Measurements from ENCODE around the gene LRRC14B. TPM values are rescaled to one million over a fixed set of nuclear protein-coding genes. Genes with fewer than 3 reads are reported as not detected.
"Not testable (repeated sequence)": the region's sequence is repeated elsewhere in the genome, so short reads cannot be mapped to it uniquely, and the experiment has no call there.

Gene LRRC14B
- total RNA-seq, 1 donor from 2014 or later, result not detected

DNA sequence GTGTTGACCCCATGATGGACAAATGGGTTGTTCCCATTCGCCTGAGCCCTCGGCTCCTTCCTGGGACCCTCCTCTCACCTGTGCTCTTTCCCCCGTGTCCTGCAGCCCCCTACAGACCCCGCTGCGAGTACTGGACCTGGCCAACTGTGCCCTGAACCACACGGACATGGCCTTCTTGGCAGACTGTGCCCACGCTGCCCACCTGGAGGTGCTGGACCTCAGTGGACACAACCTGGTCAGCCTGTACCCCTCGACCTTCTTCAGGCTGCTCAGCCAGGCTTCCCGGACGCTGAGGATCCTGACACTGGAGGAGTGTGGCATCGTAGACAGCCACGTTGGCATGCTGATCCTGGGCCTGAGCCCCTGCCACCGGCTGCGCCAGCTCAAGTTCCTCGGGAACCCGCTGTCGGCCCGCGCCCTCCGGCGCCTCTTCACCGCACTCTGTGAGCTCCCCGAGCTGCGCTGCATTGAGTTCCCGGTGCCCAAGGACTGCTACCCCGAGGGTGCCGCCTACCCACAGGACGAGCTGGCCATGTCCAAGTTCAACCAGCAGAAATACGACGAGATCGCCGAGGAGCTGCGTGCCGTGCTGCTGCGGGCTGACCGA, 3.4 kb downstream of the LRRC14B start:
- Mint-ChIP-seq H3K27ac (no peak overlapping the region), H3K4me1 (peaks cover 16% of the 10 kb centered on the region), H3K4me3 (no peak overlapping the region), H3K9me3 (no peaks in the 10 kb centered on the region), H3K27me3 (ENCODE audit: insufficient read depth, low read depth) (peaks cover 5% of the 10 kb centered on the region), H3K36me3 (no peaks in the 10 kb centered on the region)
- no peaks in the 10 kb centered on the region for H3K36me3 ChIP-seq
- H3K9ac ChIP-seq, result no peak overlapping the region
- H4K20me1 ChIP-seq (ENCODE audit: low read depth), result peaks cover 5% of the 10 kb centered on the region
- TF ChIP-seq EZH2phosphoT487 (IDR thresholded peaks at IDR 0.05) (no peak), EZH2 (IDR thresholded peaks at IDR 0.05) (no peak)
- TF ChIP-seq, protein P1, sequence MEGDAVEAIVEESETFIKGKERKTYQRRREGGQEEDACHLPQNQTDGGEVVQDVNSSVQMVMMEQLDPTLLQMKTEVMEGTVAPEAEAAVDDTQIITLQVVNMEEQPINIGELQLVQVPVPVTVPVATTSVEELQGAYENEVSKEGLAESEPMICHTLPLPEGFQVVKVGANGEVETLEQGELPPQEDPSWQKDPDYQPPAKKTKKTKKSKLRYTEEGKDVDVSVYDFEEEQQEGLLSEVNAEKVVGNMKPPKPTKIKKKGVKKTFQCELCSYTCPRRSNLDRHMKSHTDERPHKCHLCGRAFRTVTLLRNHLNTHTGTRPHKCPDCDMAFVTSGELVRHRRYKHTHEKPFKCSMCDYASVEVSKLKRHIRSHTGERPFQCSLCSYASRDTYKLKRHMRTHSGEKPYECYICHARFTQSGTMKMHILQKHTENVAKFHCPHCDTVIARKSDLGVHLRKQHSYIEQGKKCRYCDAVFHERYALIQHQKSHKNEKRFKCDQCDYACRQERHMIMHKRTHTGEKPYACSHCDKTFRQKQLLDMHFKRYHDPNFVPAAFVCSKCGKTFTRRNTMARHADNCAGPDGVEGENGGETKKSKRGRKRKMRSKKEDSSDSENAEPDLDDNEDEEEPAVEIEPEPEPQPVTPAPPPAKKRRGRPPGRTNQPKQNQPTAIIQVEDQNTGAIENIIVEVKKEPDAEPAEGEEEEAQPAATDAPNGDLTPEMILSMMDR (IDR thresholded peaks at IDR 0.05), result no peak
- H2AFZ ChIP-seq (replicated peaks), result no peak overlapping the region
- no peak overlapping the region for H3K4me2 ChIP-seq
- no peaks in the 10 kb centered on the region for H3F3A ChIP-seq (ENCODE audit: low read depth)
- H3K79me2 ChIP-seq (ENCODE audit: low read depth), result no peaks in the 10 kb centered on the region
- H3K4me3 ChIP-seq, result no peak overlapping the region
- no peaks in the 10 kb centered on the region for H3K4me1 ChIP-seq
- no peak overlapping the region for H3K27ac ChIP-seq
- no peaks in the 10 kb centered on the region for H3K27me3 ChIP-seq
- DNase-seq (ENCODE audit: low spot score), result no peak
- H3K9me3 ChIP-seq (ENCODE audit: low read depth), result no peaks in the 10 kb centered on the region

DNA sequence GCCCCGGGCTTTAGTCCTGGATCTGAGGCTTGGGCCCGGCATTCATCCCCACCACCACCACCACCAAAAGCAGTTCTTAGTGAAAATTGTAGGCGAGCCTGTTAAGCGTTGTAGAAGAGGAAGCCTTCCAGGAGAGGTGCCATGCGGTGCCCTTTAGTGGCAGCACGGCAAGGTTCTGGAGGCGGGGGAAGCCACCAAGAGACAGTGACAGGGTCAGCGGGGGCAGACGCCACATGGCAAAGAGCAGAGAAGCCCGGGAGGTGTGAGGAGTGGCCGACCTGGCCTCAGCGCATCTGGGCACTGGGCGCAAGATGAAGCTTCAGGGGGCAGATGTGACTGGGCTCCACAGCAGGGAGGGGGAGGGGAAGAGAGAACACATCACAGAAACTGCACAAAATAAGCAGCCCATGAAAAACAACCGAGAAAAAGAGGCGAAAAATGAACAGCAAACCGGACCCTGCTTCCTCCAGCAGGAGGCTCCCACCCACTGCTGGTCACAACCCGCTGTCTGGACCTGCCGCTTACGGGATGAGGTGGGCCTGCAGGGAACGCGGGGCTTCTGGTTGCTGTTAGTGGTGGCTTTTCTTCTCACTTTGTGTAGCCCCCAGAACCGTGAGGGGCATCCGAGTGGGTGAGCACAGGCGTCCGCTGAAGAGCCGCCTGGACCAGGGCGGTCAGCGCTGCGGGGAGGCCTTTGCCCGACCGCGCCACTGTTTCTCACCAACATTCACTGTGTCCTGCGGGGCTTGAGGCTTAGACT, 4.3 kb downstream of the LRRC14B start:
- peaks cover 17% of the 10 kb centered on the region for H3K4me1 Mint-ChIP-seq
- Histone ChIP-seq H3K4me2 (no peak overlapping the region), H2AFZ (replicated peaks) (no peak overlapping the region), H3K4me3 (no peak overlapping the region), H3F3A (ENCODE audit: low read depth) (no peaks in the 10 kb centered on the region), H3K9me3 (ENCODE audit: low read depth) (no peaks in the 10 kb centered on the region), H3K9ac (no peak overlapping the region), H3K36me3 (no peaks in the 10 kb centered on the region), H3K27ac (no peak overlapping the region), H4K20me1 (ENCODE audit: low read depth) (peaks cover 13% of the 10 kb centered on the region), H3K79me2 (ENCODE audit: low read depth) (no peaks in the 10 kb centered on the region), H3K4me1 (peaks cover 8% of the 10 kb centered on the region), H3K27me3 (no peaks in the 10 kb centered on the region)
- no peak overlapping the region for H3K27ac Mint-ChIP-seq
- DNase-seq (ENCODE audit: low spot score), result peak; percentile 22
- H3K4me3 Mint-ChIP-seq, result no peak overlapping the region
- H3K9me3 Mint-ChIP-seq, result no peaks in the 10 kb centered on the region
- peaks cover 2% of the 10 kb centered on the region for H3K27me3 Mint-ChIP-seq (ENCODE audit: insufficient read depth, low read depth)
- TF ChIP-seq EZH2 (IDR thresholded peaks at IDR 0.05) (no peak), EZH2phosphoT487 (IDR thresholded peaks at IDR 0.05) (no peak)
- TF ChIP-seq, protein P1 (IDR thresholded peaks at IDR 0.05), result peak; percentile 23
- H3K36me3 Mint-ChIP-seq, result no peaks in the 10 kb centered on the region

DNA sequence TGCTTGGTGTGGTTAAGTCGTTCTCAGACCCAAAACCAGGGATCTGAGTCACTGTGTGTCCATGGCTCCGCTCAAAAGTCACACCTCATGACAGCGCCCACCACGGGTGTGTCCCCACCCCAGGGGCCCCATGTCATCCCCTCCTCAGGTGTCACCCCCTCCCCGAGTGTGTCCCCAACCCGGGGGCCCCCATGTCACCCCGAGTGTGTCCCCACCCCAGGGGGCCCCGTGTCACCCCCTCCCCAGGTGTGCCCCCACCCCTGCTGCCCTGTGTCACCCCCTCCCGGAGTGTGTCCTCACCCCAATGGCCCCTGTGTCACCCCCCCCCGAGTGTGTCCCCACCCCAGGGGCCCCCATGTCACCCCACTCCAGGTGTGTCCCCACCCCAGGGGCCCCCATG, 5.1 kb downstream of the LRRC14B start:
- no peaks in the 10 kb centered on the region for H3K36me3 ChIP-seq
- no peaks in the 10 kb centered on the region for H3K27me3 ChIP-seq
- peaks cover 21% of the 10 kb centered on the region for H4K20me1 ChIP-seq (ENCODE audit: low read depth)
- no peak overlapping the region for H3K4me3 ChIP-seq
- H3K9ac ChIP-seq, result no peak overlapping the region
- peaks cover 2% of the 10 kb centered on the region for H3F3A ChIP-seq (ENCODE audit: low read depth)
- no peaks in the 10 kb centered on the region for H3K27me3 Mint-ChIP-seq (ENCODE audit: insufficient read depth, low read depth)
- H3K27ac Mint-ChIP-seq, result no peak overlapping the region
- H3K36me3 Mint-ChIP-seq, result no peaks in the 10 kb centered on the region
- H3K4me3 Mint-ChIP-seq, result no peak overlapping the region
- H3K4me1 ChIP-seq, result peaks cover 12% of the 10 kb centered on the region
- H2AFZ ChIP-seq (replicated peaks), result no peak overlapping the region
- H3K27ac ChIP-seq, result no peak overlapping the region
- H3K4me2 ChIP-seq, result no peak overlapping the region
- H3K79me2 ChIP-seq (ENCODE audit: low read depth), result peaks cover 5% of the 10 kb centered on the region
- TF ChIP-seq EZH2phosphoT487 (IDR thresholded peaks at IDR 0.05) (no peak), EZH2 (IDR thresholded peaks at IDR 0.05) (no peak)
- TF ChIP-seq, protein P1 (IDR thresholded peaks at IDR 0.05), result no peak
- H3K4me1 Mint-ChIP-seq, result peaks cover 21% of the 10 kb centered on the region
- H3K9me3 ChIP-seq (ENCODE audit: low read depth), result no peaks in the 10 kb centered on the region
- no peaks in the 10 kb centered on the region for H3K9me3 Mint-ChIP-seq
- DNase-seq (ENCODE audit: low spot score), result no peak

DNA sequence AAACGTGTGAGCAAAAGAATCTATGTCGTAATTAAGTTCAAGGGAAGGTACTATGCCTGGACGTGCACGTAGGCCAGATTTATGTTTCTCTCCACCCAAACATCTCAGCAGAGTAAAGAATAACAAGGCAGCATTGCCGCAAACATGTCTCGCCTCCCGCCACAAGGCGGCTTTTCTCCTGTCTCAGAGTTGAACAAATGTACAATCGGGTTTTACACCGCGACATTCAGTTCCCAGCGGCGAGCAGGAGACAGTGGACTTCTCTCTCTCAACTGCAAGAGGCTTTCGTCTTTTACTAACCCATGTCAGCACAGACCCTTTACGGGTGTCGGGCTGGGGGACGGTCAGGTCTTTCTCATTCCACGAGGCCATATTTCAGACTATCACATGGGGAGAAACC, 5.7 kb downstream of the LRRC14B start:
- H3K9me3 Mint-ChIP-seq; H3K36me3 ChIP-seq; H3K36me3 Mint-ChIP-seq; H3K9ac ChIP-seq; H3K27me3 ChIP-seq; H3F3A ChIP-seq (ENCODE audit: low read depth); H3K27me3 Mint-ChIP-seq (ENCODE audit: insufficient read depth, low read depth); H3K4me2 ChIP-seq; H3K4me3 Mint-ChIP-seq; H3K27ac ChIP-seq; H2AFZ ChIP-seq (replicated peaks); DNase-seq (ENCODE audit: low spot score); H3K4me3 ChIP-seq; H3K9me3 ChIP-seq (ENCODE audit: low read depth): not testable (repeated sequence)
- Mint-ChIP-seq H3K27ac (peak overlapping the region; percentile 12), H3K4me1 (peaks cover 28% of the 10 kb centered on the region)
- Histone ChIP-seq H4K20me1 (ENCODE audit: low read depth) (peaks cover 28% of the 10 kb centered on the region), H3K79me2 (ENCODE audit: low read depth) (peaks cover 10% of the 10 kb centered on the region), H3K4me1 (peaks cover 19% of the 10 kb centered on the region)

Data from neural progenitor cell (in vitro differentiated cells).